WTC11 (cell line): ENCODE results near the gene SPOP.

Experiments used
- ZNF317 ChIP-seq: sonication (generic); formaldehyde crosslinking; IDR thresholded peaks from 2 replicates; pipeline ENCODE4 v1.8.1; 2023; ENCODE audit warnings: low read depth, mild to moderate bottlenecking, moderate library complexity, missing genetic modification reagents, borderline replicate concordance
- TF ChIP-seq, protein P1 (sequence below): sonication (generic); formaldehyde crosslinking; IDR thresholded peaks from 2 replicates; pipeline ENCODE4 v1.8.1; 2022; ENCODE audit warnings: mild to moderate bottlenecking, missing genetic modification reagents, moderate library complexity, borderline replicate concordance
- TF ChIP-seq, protein P2 (sequence below): sonication (generic); formaldehyde crosslinking; IDR thresholded peaks from 2 replicates; pipeline ENCODE4 v1.8.1; 2023; ENCODE audit warnings: mild to moderate bottlenecking, missing genetic modification reagents, moderate library complexity

DNA sequence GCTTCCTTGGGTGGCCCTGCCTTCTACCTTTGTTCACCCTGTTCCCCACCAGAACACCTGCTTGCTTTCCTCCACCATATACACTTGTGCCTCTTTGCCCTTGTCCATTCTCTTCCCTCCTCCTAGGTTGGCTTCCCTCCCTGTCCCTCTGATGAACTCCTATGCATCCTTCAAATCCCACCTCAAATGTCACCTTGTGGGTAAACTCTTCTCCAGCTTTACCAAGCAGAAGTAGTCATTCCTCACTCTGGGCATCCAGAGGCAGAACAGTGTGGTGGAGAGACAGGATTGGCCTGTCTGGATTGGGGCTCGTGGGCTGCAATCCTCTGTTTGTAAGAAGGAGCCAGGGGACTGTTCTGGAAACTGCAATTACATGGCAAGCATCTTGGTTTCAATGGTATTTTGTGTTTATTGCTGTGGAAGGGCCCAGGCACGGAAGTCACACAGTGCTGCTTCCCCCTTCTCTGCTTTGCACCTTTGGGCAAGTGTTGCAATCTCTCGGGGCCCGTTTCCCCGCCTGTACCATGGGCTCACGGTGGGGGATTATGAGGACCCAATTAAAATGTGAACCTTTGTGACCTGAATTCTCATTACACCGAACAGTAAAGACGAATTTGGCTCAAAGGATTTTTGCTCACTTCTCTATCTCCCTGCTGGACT is 124.1 kb downstream of the SPOP start:
- TF ChIP-seq ZNF317 (CRISPR knock-in tag): no peak
- TF ChIP-seq, protein P1, sequence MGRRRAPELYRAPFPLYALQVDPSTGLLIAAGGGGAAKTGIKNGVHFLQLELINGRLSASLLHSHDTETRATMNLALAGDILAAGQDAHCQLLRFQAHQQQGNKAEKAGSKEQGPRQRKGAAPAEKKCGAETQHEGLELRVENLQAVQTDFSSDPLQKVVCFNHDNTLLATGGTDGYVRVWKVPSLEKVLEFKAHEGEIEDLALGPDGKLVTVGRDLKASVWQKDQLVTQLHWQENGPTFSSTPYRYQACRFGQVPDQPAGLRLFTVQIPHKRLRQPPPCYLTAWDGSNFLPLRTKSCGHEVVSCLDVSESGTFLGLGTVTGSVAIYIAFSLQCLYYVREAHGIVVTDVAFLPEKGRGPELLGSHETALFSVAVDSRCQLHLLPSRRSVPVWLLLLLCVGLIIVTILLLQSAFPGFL: no peak
- TF ChIP-seq, protein P2, sequence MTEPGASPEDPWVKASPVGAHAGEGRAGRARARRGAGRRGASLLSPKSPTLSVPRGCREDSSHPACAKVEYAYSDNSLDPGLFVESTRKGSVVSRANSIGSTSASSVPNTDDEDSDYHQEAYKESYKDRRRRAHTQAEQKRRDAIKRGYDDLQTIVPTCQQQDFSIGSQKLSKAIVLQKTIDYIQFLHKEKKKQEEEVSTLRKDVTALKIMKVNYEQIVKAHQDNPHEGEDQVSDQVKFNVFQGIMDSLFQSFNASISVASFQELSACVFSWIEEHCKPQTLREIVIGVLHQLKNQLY (CRISPR knock-in tag): no peak
